Endothelial cell of umbilical vein (primary cell): ENCODE results near the gene PM20D2. TPM values are rescaled to one million over a fixed set of nuclear protein-coding genes. Genes with fewer than 3 reads are reported as not detected.

Experiments
- BruUV-seq: library from RNA; stranded (reverse); fragments of 400-500 nt; replicated peaks from 2 replicates; lab custom pipeline; 2021; lab: Mats Ljungman, UMichigan
- CTCF ChIA-PET: fragments of 300-600, 350-600 bp; sonication (Branson Sonifier 250); formaldehyde crosslinking; loops from one replicate; lab custom pipeline; 2021; ENCODE audit warnings: antibody characterized with exemption, inconsistent platforms; lab: Charles Lee
- POLR2A ChIA-PET: fragments of 300-600, 350-600 bp; sonication (Branson Sonifier 250); formaldehyde crosslinking; loops from one replicate; lab custom pipeline; 2021; ENCODE audit warnings: antibody characterized with exemption, inconsistent platforms; lab: Charles Lee
- DNase-seq: peaks from one replicate; pipeline ENCODE4 v3.0.0-alpha.2; 2011; ENCODE audit warnings: low read depth, low spot score
- FAIRE-seq: peaks from 2 replicates; lab custom pipeline; 2011; peaks lifted over from hg19 to GRCh38; lab: Jason Lieb, UNC
- H2AFZ ChIP-seq: 2 replicates; pipeline ENCODE4 v1.6.0; 2012; ENCODE audit warnings: low read depth, low read length, control low read depth, inconsistent platforms
- H3K27ac ChIP-seq: 2 replicates; pipeline ENCODE4 v1.5.1; 2011; ENCODE audit warnings: low read depth, mild to moderate bottlenecking, control low read depth, low read length, moderate library complexity; ENCODE audit not compliant: insufficient read depth
- H3K27me3 ChIP-seq, 2 experiments: 2 replicates each; pipeline versions ENCODE4 v1.6.0 to v1.6.1; 2011; ENCODE audit warnings: low read length in 2 of 2, mixed read lengths in 1 of 2; ENCODE audit not compliant: control insufficient read depth in 2 of 2, insufficient read depth in 2 of 2
- H3K36me3 ChIP-seq, 2 experiments: 2 replicates in 1 of 2; 3 replicates in 1 of 2; pipeline ENCODE4 v1.5.1; 2011; ENCODE audit warnings: low read length in 2 of 2, mild to moderate bottlenecking in 1 of 2, moderate library complexity in 1 of 2; ENCODE audit not compliant: control insufficient read depth in 2 of 2, insufficient read depth in 2 of 2; ENCODE audit errors: extremely low read depth in 1 of 2
- H3K4me1 ChIP-seq: 3 replicates; pipeline ENCODE4 v1.5.1; 2011; ENCODE audit warnings: mild to moderate bottlenecking, low read length; ENCODE audit not compliant: control insufficient read depth, insufficient read depth; ENCODE audit errors: extremely low read depth
- H3K4me2 ChIP-seq: 2 replicates; pipeline ENCODE4 v1.6.1; 2011; ENCODE audit warnings: low read length, control low read depth, mixed read lengths; ENCODE audit not compliant: insufficient read depth
- H3K4me3 ChIP-seq, 3 experiments: fragments of 200-600 bp in 1 of 3; sonication (generic), shearing (Covaris generic) in 1 of 3; replicated peaks in 1 of 3; 2 replicates each; pipeline ENCODE4 v1.5.1; 2011 to 2016; ENCODE audit warnings: control low read depth in 3 of 3, low read length in 3 of 3, mild to moderate bottlenecking in 2 of 3, inconsistent platforms in 1 of 3, low read depth in 1 of 3, moderate library complexity in 1 of 3; ENCODE audit not compliant: insufficient read depth in 1 of 3
- H3K79me2 ChIP-seq: 2 replicates; pipeline ENCODE4 v1.6.0; 2012; ENCODE audit warnings: low read length, inconsistent platforms; ENCODE audit not compliant: control insufficient read depth, insufficient read depth
- H3K9ac ChIP-seq: replicated peaks from 2 replicates; pipeline ENCODE3; 2011; ENCODE audit warnings: low read length, control low read depth; ENCODE audit not compliant: insufficient read depth; ENCODE audit errors: extremely low read depth
- H3K9me1 ChIP-seq: replicated peaks from 3 replicates; pipeline ENCODE4 v1.6.0; 2011; ENCODE audit warnings: mild to moderate bottlenecking, low read length; ENCODE audit not compliant: control insufficient read depth, insufficient read depth; ENCODE audit errors: extremely low read depth
- H3K9me3 ChIP-seq: replicated peaks from 2 replicates; pipeline ENCODE4 v1.5.1; 2012; ENCODE audit warnings: low read length, inconsistent platforms; ENCODE audit not compliant: control insufficient read depth, insufficient read depth
- H4K20me1 ChIP-seq: replicated peaks from 2 replicates; pipeline ENCODE3; 2011; ENCODE audit warnings: mild to moderate bottlenecking, low read length; ENCODE audit not compliant: control insufficient read depth, insufficient read depth; ENCODE audit errors: extremely low read depth
- EZH2 ChIP-seq: IDR thresholded peaks from 2 replicates; pipeline ENCODE4 v1.6.1; 2012; ENCODE audit warnings: borderline replicate concordance, low read depth, mild to moderate bottlenecking, moderate library complexity, low read length, inconsistent platforms; ENCODE audit not compliant: severe bottlenecking
- FOS ChIP-seq: IDR thresholded peaks from 2 replicates; pipeline ENCODE4 v1.6.1; 2011; ENCODE audit warnings: mild to moderate bottlenecking, low read length, moderate library complexity, borderline replicate concordance; ENCODE audit not compliant: insufficient read depth
- JUN ChIP-seq: IDR thresholded peaks from 2 replicates; pipeline ENCODE4 v1.6.1; 2011; ENCODE audit warnings: borderline replicate concordance, low read depth; ENCODE audit not compliant: insufficient read length, insufficient read depth
- MYC ChIP-seq: IDR thresholded peaks from one replicate; pipeline ENCODE4 v1.6.1; 2011; ENCODE audit warnings: mild to moderate bottlenecking, low read depth, low read length
- POLR2A ChIP-seq: IDR thresholded peaks from 2 replicates; pipeline ENCODE4 v1.6.1; 2012; ENCODE audit warnings: low read depth, mild to moderate bottlenecking, control low read depth, low read length
- POLR2AphosphoS5 ChIP-seq: IDR thresholded peaks from 2 replicates; pipeline ENCODE4 v1.6.1; 2012; ENCODE audit warnings: low read depth, mild to moderate bottlenecking, control low read depth, low read length, moderate library complexity; ENCODE audit not compliant: insufficient read depth
- dilution Hi-C: fragments of 300-500 bp; cut with MboI; formaldehyde crosslinking; loops from one replicate; pipeline ENCODE4 v1.15.0; 2019; ENCODE audit warnings: low sequenced_read_pairs; ENCODE audit not compliant: extremely low pct_ligation_motif_present
- intact Hi-C: fragments of 100-400 bp; cut with micrococcal nuclease; formaldehyde crosslinking; loops from one replicate; pipeline ENCODE4 v1.10.0; 2022
- polyA plus RNA-seq, 4 experiments: library from polyadenylated mRNA; depleted of rRNA in 3 of 4; stranded (reverse) in 3 of 4; unstranded in 1 of 4; fragments of >200 nt; gene quantifications; 2 replicates each; pipeline versions ENCODE4 v1.2.1 to v1.2.3, GENCODE V29; 2011 to 2012; ENCODE audit warnings: missing spikeins in 1 of 4
- total RNA-seq: library from RNA; stranded (reverse); gene quantifications from 2 replicates; pipeline ENCODE4 v1.2.3, GENCODE V29; 2021
- TF ChIP-seq, protein P1 (sequence below): IDR thresholded peaks from 2 replicates; pipeline ENCODE4 v1.6.1; 2011; ENCODE audit not compliant: insufficient read depth, insufficient read length
- TF ChIP-seq, protein P2 (sequence below), 2 donors: IDR thresholded peaks; 1 replicate in 1 of 2; 2 replicates in 1 of 2; pipeline ENCODE4 v1.5.1; 2011; ENCODE audit warnings: low read length in 2 of 2, mild to moderate bottlenecking in 2 of 2, moderate library complexity in 2 of 2, control low read depth in 1 of 2, inconsistent platforms in 1 of 2, low read depth in 1 of 2; ENCODE audit not compliant: insufficient read depth in 1 of 2; ENCODE audit errors: extremely low read depth in 1 of 2

The PM20D2 gene
- total and polyA plus RNA-seq, 2 donors (not counting 3 experiments of a cell fraction or from before 2014, with no cell fraction given): 3.0 to 10.9 TPM

DNA sequence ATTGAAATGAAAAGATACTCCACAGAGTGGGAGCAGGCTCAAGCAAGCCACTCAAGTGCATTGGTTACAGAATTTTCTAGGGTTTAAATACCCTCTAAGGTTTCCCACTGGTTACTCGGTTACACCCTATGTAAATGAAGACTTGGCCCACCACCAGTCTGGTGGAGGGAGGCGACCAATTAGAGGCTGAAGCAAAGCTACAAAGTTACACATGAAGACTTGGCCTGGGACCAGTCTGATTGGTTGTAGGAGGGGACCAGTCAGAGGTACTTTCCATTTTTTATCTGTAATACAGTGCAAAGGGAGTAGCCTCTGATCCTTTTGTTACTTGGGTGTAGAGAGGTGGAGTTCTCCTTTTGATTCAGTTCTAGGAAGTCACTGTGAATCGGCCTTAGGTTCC is 35.6 kb upstream of the PM20D2 start:
- dilution Hi-C loops (no loop called here), intact Hi-C loops (no loop called here)
- Histone ChIP-seq H3K9me3 (no peaks in the 10 kb centered on the region), H3K9ac (no peak overlapping the region), H3K4me2 (no peak overlapping the region), H3K4me3 (no peak overlapping the region), H4K20me1 (no peaks in the 10 kb centered on the region), H3K79me2 (no peaks in the 10 kb centered on the region), H3K27ac (no peak overlapping the region), H2AFZ (no peak overlapping the region), H3K27me3 (peaks cover 1 to 2% of the 10 kb centered on the region in 2 experiments), H3K4me1 (no peaks in the 10 kb centered on the region), H3K36me3 (no peaks in the 10 kb centered on the region), H3K9me1 (no peaks in the 10 kb centered on the region)
- TF ChIP-seq POLR2A (no peak), FOS (no peak), POLR2AphosphoS5 (no peak), MYC (no peak), JUN (no peak), EZH2 (no peak)
- TF ChIP-seq, protein P1, sequence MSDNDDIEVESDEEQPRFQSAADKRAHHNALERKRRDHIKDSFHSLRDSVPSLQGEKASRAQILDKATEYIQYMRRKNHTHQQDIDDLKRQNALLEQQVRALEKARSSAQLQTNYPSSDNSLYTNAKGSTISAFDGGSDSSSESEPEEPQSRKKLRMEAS: no peak
- POLR2A ChIA-PET: no interaction called here
- no TSS peak for BruUV-seq
- CTCF ChIA-PET: interaction anchor here (0.5 kb wide), 1 partner anchor 34 kb away, joined by 3 read pairs; no protein-coding TSS in a partner anchor
- no peak for FAIRE-seq
- no peak for DNase-seq

DNA sequence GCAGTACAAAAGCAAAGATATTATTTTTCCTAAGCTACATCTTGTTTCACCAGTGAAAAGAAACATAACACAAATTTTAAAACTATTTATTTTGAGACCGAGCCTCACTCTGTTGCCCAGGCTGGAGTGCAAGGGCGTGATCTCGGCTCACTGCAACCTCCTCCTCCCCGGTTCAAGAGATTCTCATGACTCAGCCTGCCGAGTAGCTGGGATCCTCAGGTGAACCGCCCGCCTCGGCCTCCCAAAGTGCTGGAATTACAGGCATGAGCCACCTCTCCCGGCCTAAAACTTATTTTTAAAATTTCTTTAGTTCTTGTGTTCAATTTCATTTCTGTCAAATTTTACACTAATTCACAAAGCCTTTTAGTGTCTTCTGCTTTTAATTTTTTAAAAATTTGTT is 33.9 kb upstream of the PM20D2 start:
- no peaks in the 10 kb centered on the region for H3K9me3 ChIP-seq
- intact Hi-C loops: no loop called here
- no peak for DNase-seq
- no peak overlapping the region for H2AFZ ChIP-seq
- no peak overlapping the region for H3K4me2 ChIP-seq
- peaks cover 6 to 7% of the 10 kb centered on the region in 2 experiments for H3K27me3 ChIP-seq
- no peaks in the 10 kb centered on the region for H4K20me1 ChIP-seq
- no peaks in the 10 kb centered on the region for H3K9me1 ChIP-seq
- dilution Hi-C loops: no loop called here
- BruUV-seq: no TSS peak
- H3K4me1 ChIP-seq: peaks cover under 1% of the 10 kb centered on the region
- no peak for FAIRE-seq
- no peak overlapping the region for H3K4me3 ChIP-seq
- ChIA-PET POLR2A (no interaction called here), CTCF (interaction anchor here (1.5 kb wide), 1 partner anchor 9 kb away, joined by 4 read pairs; no protein-coding TSS in a partner anchor)
- TF ChIP-seq, protein P2, sequence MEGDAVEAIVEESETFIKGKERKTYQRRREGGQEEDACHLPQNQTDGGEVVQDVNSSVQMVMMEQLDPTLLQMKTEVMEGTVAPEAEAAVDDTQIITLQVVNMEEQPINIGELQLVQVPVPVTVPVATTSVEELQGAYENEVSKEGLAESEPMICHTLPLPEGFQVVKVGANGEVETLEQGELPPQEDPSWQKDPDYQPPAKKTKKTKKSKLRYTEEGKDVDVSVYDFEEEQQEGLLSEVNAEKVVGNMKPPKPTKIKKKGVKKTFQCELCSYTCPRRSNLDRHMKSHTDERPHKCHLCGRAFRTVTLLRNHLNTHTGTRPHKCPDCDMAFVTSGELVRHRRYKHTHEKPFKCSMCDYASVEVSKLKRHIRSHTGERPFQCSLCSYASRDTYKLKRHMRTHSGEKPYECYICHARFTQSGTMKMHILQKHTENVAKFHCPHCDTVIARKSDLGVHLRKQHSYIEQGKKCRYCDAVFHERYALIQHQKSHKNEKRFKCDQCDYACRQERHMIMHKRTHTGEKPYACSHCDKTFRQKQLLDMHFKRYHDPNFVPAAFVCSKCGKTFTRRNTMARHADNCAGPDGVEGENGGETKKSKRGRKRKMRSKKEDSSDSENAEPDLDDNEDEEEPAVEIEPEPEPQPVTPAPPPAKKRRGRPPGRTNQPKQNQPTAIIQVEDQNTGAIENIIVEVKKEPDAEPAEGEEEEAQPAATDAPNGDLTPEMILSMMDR (IDR thresholded peaks at IDR 0.05; ENCODE audit: extremely low read depth in 1 of 2, insufficient read depth in 1 of 2, low read depth in 1 of 2, low read length in 2 of 2): no peak
- TF ChIP-seq EZH2: no peak
- no peak for TF ChIP-seq JUN
- no peak for TF ChIP-seq POLR2AphosphoS5
- no peaks in the 10 kb centered on the region for H3K36me3 ChIP-seq
- H3K9ac ChIP-seq: no peak overlapping the region
- H3K27ac ChIP-seq: no peak overlapping the region
- H3K79me2 ChIP-seq: no peaks in the 10 kb centered on the region
